ENCODE data around the gene MAML1. TPM values are rescaled to one million over a fixed set of nuclear protein-coding genes. Genes with fewer than 3 reads are reported as not detected.

MAML1 gene
- total and polyA plus RNA-seq, 2 experiments from 2014 or later = 9.6 to 43.9 TPM

- no peak for TF ChIP-seq NANOG (IDR thresholded peaks at IDR 0.05; ENCODE audit: borderline replicate concordance)
- TF ChIP-seq STAT1 (IDR thresholded peaks at IDR 0.05; ENCODE audit: unreplicated experiment) = no peak
Measured at GRCh38 chr5:179700401-179700918, 32.2 kb upstream of the MAML1 start (continued).

- H3K4me3 Mint-ChIP-seq = no peak overlapping the region
- Histone ChIP-seq H3K4me1 (ENCODE audit: insufficient read depth) (no peaks in the 10 kb centered on the region), H3K27ac (ENCODE audit: low read depth) (peak overlapping the region; percentile 18; the same call in 1 of the 2 replicates), H3K9me2 (ENCODE audit: insufficient read depth) (no peaks in the 10 kb centered on the region), H3F3A (replicated peaks; ENCODE audit: low read depth) (peaks cover 30% of the 10 kb centered on the region), H2AFZ (no peak overlapping the region), H4K20me1 (replicated peaks; ENCODE audit: insufficient read depth) (peaks cover 34% of the 10 kb centered on the region), H3K36me3 (ENCODE audit: insufficient read depth) (peaks cover 94% of the 10 kb centered on the region), H3K4me2 (no peak overlapping the region), H3K4me3 (no peak overlapping the region), H3K27me3 (ENCODE audit: insufficient read depth) (no peaks in the 10 kb centered on the region), H3K79me2 (replicated peaks; ENCODE audit: insufficient read depth) (peaks cover 47% of the 10 kb centered on the region)
- no peaks in the 10 kb centered on the region for H3K4me1 Mint-ChIP-seq
- no peak for TF ChIP-seq ZNF114 (CRISPR knock-in tag; IDR thresholded peaks at IDR 0.05)
- no peak for TF ChIP-seq STAT1 (IDR thresholded peaks at IDR 0.05; ENCODE audit: unreplicated experiment)
- no peak for TF ChIP-seq ETS1 (IDR thresholded peaks at IDR 0.05)
- DNase-seq (ENCODE audit: low spot score) (no peak), ATAC-seq (no peak)
- H3K36me3 Mint-ChIP-seq (ENCODE audit: low read depth) = peaks cover 94% of the 10 kb centered on the region
- H3K9me3 Mint-ChIP-seq = no peaks in the 10 kb centered on the region
- 0 out of 2 replicates have a peak overlapping the region, but pooled peaks have one; percentile 51 for H3K27ac Mint-ChIP-seq
- H3K27me3 Mint-ChIP-seq (ENCODE audit: insufficient read depth, low read depth, poor library complexity) = peaks cover 4% of the 10 kb centered on the region
Measured at GRCh38 chr5:179716286-179716685, 16.3 kb upstream of the MAML1 start.

DNA sequence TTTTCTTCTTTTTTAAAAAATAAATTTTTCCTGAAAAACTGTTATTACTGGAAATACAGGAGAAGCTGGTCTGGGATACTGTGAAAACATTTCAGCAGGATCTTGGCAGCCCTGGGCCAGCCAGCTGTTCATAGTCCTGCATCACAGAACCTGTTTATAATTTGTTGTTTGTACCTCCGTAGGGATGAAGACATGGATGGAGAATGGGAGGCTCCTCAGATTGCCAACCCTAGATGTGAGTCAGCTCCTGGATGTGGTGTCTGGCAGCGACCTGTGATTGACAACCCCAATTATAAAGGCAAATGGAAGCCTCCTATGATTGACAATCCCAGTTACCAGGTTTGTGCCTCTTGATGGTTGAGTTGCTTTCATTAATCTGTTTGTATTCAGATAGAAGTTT lies 12.4 kb upstream of the MAML1 start:
- Histone ChIP-seq H3K27me3 (ENCODE audit: insufficient read depth) (no peaks in the 10 kb centered on the region), H4K20me1 (replicated peaks; ENCODE audit: insufficient read depth) (peaks cover 61% of the 10 kb centered on the region), H3K27ac (ENCODE audit: low read depth) (no peak overlapping the region), H3K4me1 (ENCODE audit: insufficient read depth) (no peaks in the 10 kb centered on the region), H3K36me3 (ENCODE audit: insufficient read depth) (peaks cover 95% of the 10 kb centered on the region), H3K9me2 (ENCODE audit: insufficient read depth) (no peaks in the 10 kb centered on the region), H3K4me3 (no peak overlapping the region), H3F3A (replicated peaks; ENCODE audit: low read depth) (peaks cover 47% of the 10 kb centered on the region), H2AFZ (no peak overlapping the region), H3K4me2 (no peak overlapping the region), H3K79me2 (replicated peaks; ENCODE audit: insufficient read depth) (peaks cover 41% of the 10 kb centered on the region)
- H3K36me3 Mint-ChIP-seq (ENCODE audit: low read depth) = peaks cover 90% of the 10 kb centered on the region
- H3K27ac Mint-ChIP-seq = no peak overlapping the region
- peaks cover 1% of the 10 kb centered on the region for H3K27me3 Mint-ChIP-seq (ENCODE audit: insufficient read depth, low read depth, poor library complexity)
- TF ChIP-seq JUNB (IDR thresholded peaks at IDR 0.05; ENCODE audit: unreplicated experiment) = no peak
- no peak for TF ChIP-seq EZH2phosphoT487 (IDR thresholded peaks at IDR 0.05; ENCODE audit: unreplicated experiment)
- TF ChIP-seq POLR2AphosphoS5 (IDR thresholded peaks at IDR 0.05; ENCODE audit: low read depth) = no peak
- TF ChIP-seq, protein P1, sequence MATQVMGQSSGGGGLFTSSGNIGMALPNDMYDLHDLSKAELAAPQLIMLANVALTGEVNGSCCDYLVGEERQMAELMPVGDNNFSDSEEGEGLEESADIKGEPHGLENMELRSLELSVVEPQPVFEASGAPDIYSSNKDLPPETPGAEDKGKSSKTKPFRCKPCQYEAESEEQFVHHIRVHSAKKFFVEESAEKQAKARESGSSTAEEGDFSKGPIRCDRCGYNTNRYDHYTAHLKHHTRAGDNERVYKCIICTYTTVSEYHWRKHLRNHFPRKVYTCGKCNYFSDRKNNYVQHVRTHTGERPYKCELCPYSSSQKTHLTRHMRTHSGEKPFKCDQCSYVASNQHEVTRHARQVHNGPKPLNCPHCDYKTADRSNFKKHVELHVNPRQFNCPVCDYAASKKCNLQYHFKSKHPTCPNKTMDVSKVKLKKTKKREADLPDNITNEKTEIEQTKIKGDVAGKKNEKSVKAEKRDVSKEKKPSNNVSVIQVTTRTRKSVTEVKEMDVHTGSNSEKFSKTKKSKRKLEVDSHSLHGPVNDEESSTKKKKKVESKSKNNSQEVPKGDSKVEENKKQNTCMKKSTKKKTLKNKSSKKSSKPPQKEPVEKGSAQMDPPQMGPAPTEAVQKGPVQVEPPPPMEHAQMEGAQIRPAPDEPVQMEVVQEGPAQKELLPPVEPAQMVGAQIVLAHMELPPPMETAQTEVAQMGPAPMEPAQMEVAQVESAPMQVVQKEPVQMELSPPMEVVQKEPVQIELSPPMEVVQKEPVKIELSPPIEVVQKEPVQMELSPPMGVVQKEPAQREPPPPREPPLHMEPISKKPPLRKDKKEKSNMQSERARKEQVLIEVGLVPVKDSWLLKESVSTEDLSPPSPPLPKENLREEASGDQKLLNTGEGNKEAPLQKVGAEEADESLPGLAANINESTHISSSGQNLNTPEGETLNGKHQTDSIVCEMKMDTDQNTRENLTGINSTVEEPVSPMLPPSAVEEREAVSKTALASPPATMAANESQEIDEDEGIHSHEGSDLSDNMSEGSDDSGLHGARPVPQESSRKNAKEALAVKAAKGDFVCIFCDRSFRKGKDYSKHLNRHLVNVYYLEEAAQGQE (IDR thresholded peaks at IDR 0.05; ENCODE audit: unreplicated experiment) = no peak
- no peak for TF ChIP-seq ZNF114 (CRISPR knock-in tag; IDR thresholded peaks at IDR 0.05)
- TF ChIP-seq EZH2 (IDR thresholded peaks at IDR 0.05; ENCODE audit: low read depth, unreplicated experiment) = no peak
- no peak overlapping the region for H3K4me3 Mint-ChIP-seq
- no peak for DNase-seq (ENCODE audit: low spot score)
- no peak for ATAC-seq
- no peaks in the 10 kb centered on the region for H3K4me1 Mint-ChIP-seq
- no peaks in the 10 kb centered on the region for H3K9me3 Mint-ChIP-seq

All from GM23338 (cell line).